Tongue (tissue), 2 donors: Measurements from ENCODE around the gene TNS3. TPM values are rescaled to one million over a fixed set of nuclear protein-coding genes. Genes with fewer than 3 reads are reported as not detected.
A peak's percentile ranks its signal among the peaks of the same experiment; 100 is the strongest.

Experiments
- DNase-seq: peaks from one replicate; pipeline ENCODE4 v3.0.0-alpha.2; 2015
- total RNA-seq: library from RNA; depleted of rRNA; stranded (reverse); fragments of >200 nt; gene quantifications from one replicate; pipeline ENCODE4 v1.2.3, GENCODE V29; 2014

The TNS3 gene
- total RNA-seq, 1 donor from 2014 or later = 39.7 TPM

DNA sequence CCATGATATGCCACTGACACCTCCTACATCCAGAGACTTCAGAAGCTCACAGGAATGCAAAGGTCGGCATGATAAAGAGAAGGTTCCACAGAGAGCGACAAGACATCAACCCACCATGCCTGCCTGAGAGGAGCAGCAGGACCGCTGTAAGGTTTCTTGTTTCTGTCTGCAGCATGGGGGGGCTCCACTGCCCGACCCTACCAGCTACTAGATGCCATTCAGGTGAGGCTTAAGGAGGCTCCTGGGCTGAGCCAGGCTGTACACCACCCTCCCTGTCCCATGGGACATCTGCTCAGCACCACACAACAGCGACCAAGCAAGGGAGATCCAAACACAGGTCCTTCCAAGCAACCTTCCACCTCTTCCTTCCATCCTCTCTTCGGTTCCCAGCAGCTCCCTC, 234.6 kb downstream of the TNS3 start:
- DNase-seq = no peak

DNA sequence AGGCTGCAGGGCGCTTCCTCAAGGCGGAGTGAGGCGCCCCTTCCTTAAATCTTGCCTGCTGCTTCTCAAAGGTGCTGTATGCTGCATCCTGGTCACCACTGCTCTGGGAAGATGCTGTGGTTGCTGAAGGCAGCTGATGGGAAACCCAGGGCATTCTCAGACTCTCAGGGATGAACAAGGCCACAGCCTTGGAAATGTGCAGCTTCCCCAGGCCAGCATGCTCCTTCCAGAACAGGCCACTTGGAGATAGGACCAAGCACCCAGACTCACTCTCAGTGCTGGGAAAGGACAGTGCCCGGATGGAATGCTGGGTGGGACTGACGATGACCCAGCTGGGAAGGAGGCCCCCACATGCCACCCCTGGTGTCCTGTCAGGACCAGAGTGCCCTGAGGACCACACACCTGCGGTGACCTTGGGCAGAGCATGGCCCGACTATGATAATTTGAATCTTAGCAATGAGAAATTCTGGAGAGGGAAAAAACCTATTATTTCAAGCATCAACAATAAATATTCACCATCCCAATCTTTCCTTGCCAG, 235.5 kb downstream of the TNS3 start:
- DNase-seq = no peak

- DNase-seq = no peak
These were observed 236.0 kb downstream of the TNS3 start for GRCh38 chr7:47345857-47346298.

DNA sequence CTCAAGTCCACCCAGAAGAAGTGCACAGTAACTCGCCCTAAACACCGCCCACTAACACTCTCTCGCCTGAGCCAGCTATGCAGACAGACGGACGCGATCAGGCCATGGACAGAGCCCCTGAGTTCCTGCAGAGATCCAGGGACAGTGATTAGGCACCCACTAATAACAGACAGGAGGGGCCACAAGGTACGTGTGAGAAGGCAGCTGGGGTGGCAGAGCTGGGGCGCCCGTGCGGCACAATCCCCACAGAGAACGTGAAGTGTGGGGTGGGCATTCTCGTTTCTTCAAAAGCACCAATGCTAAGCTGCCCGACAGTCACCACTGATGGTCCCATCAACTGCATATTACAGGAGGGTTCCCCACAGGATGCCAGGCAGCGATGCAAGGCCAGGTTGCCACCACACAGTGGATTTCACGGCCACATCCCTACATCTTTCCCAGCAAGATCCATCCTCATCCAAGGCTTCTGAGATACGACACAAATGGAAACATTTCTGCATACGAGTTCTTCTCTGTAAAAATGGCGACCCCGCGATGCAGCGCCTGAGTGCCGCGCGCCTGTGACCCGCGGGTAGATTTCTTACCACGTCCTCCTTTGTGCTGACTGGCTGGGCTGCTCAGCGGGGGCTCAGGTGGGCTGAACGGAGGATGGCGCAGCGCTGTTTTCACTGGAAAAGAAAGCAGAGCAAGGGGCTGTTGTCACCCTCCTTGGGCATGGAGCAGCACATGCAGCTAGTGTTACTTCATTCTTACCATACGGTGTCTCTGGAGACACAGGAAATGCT, 237.5 kb downstream of the TNS3 start:
- DNase-seq = no peak

DNA sequence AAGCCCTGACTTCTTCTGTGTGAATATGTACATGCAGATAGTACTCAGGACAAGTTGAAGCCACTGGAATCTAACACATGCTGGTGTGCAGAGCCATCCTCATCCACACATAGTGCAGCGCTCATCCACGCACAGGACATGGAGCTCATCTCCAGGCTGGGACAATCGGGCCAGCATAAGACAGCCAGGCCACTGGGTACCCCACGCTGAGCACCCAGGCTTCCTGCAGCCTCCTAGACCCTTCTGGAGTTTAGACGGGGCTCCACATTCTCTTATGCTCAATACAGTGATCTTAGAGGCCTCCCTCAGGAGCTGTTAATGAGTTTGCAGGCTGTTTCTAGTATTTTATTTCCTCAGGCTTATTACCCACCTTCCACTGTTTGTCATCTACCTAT, 238.9 kb downstream of the TNS3 start:
- DNase-seq = no peak

GRCh38 chr7:47342296-47343060, 239.4 kb downstream of the TNS3 start:
- no peak for DNase-seq

- no peak for DNase-seq
These were observed 241.4 kb downstream of the TNS3 start for GRCh38 chr7:47340517-47340916.

DNA sequence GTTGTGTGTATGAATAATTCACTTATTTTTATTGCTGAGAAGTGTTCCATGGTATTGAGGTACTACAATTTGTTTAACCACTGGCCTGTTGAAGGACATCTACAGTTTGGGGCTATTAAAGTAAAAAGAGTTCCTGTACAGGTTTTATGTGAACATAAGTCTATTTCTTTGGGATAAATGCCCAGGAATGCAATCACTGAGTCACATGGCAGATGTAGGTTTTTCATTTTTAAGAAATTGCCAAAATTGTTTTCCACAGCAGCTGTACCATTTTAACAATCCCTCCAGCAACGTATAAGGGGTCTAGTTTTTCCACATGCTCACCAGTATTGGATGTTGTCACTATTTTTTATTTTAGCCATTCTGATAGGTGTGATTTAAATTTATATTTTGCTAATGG, 243.9 kb downstream of the TNS3 start:
- no peak for DNase-seq

DNA sequence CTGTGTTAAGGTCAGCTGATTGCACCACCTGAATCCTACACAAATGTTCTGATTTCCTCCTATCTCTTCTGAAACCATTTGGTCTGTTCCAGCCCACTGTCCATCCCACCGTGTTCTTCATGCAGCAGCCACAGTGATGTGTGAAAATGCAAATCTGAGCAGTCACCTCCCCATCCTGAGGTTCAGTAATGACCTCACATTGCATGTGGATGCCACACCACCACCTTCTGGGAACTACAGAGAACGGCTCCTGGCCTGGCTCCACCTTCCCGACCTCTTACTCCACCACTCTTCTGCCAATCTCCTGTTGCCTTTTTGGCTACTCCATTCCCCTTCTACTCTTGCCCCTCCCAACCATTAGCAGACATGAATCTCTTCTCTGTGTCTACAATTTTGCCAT, 244.4 kb downstream of the TNS3 start:
- DNase-seq = no peak

DNA sequence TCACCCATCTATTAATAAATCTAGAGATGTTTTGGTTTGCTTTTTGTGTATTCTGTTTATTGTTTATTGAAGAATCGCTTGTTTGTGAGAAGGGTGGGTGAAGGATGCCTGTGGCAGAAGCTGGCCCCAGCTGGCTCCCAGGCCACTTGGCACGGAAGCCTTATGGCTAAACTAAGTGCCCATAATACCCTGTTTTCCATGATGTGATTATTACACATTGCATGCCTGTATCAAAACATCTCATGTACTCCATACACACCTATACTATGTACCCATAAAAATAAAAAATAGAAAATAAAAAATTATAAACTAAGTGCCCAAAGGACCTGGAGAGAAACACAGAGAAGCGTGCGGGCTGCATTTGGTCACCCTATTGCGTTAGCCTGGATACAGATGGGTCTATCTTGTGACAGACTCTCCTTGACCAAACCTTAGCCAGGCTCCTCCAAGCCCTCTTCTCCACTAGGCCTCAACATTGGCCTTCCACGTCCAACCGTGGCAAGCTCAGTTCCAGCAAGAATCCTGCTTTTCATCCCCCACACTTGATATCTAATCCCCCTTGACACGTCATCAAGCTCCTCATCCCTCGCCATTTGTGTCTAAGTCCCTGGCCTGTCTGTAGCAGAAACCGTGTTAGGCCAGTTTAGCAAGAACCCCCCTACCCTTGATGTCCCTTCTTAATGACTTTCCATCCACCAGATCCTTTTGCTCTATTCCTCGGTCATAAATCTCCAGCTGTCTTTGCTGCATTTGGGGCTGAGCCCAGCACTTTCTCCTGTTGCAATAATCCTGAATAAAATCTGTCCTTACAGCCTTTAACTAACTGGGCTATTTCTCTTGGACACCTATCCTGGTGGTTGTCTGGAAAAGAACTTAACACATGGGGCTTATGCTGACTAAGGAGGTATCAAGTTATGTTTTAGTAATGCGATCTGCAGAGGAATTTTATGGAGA, 245.2 kb downstream of the TNS3 start:
- DNase-seq = peak; percentile 56

GRCh38 chr7:47335557-47336471, 246.1 kb downstream of the TNS3 start:
- peak; percentile 88 for DNase-seq

- DNase-seq = no peak
These were observed 246.8 kb downstream of the TNS3 start for GRCh38 chr7:47335071-47335470.

- DNase-seq = no peak
These were observed 248.0 kb downstream of the TNS3 start for GRCh38 chr7:47333959-47334358.

- DNase-seq = no peak
These were observed 248.4 kb downstream of the TNS3 start for GRCh38 chr7:47333554-47333887.

DNA sequence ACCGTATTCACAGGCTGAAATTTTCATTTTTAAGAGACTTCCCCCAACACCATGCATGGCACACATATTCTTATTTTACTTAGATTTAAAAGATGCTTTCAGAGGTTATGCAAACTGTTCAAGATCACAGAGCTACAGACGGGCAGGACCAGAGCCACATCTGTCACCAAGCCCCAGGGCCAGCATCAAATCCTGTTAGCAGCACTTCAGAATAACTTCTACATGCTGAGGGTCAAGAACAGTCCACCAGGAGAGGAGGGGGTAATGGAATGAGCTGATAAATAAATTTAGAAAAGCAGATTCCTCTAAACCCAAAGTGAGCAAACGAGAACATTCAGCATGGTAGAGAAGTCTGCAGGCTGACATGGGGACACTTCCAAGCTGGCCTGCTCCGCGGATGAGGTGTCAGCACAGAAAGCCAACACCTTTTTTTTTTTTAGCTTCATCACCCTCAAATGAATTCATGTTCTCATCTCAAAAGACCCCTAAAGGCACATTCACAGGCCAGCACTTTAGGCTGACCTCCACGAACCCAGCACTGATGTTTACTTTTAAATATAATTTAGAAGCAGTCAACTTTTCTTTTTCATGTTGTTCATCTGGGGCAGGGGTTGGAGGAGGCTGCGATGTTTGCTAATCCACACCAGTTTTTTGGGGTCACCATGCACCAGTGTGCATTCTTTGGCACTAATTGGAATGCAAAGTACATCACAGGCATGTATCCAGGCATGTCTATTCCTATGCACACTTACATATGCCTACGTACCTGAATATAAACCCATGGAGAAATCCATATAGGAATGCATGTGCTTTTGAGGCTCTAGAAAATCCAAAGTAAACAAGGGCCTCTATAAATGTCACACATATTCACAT, 249.0 kb downstream of the TNS3 start:
- DNase-seq = no peak

DNA sequence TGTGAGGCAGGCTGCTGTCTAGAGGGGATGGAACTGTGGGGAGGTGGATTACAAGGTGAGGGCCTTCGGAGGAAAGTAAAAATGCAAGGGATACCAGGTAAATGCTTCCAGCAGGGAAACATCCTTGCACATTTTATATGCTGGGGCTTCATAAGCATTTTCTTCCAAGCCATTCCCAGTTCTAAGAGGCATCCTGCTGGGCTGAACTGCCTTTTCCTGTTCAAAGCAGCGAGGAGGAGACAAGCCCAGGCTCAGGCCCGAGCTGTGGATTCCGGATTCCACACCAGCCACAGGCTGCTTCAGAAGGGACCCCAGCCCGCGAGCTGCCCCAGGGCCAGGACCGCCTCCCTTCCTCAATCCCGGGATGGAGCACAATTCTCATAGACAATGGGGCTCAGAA, 249.7 kb downstream of the TNS3 start:
- DNase-seq = no peak

- no peak for DNase-seq
These were observed 250.7 kb downstream of the TNS3 start for GRCh38 chr7:47331179-47331565.

- no peak for DNase-seq
These were observed 251.2 kb downstream of the TNS3 start for GRCh38 chr7:47330561-47331178.

- DNase-seq = no peak
These were observed 251.9 kb downstream of the TNS3 start for GRCh38 chr7:47330026-47330425.
